Gastrocnemius medialis (tissue), 4 donors: ENCODE measurements around the gene DPP4. TPM values are rescaled to one million over a fixed set of nuclear protein-coding genes. Genes with fewer than 3 reads are reported as not detected.
"Not testable (repeated sequence)": the region's sequence is repeated elsewhere in the genome, so short reads cannot be mapped to it uniquely, and the experiment has no call there.

Experiments used
- ATAC-seq, 2 donors: fragments of 150-250 bp; one replicate each; pipeline ENCODE4 v1.9.1; 2016
- DNase-seq, 2 donors: peaks; one replicate each; pipeline ENCODE4 v3.0.0-alpha.2; 2019
- H3K27ac ChIP-seq, 4 donors: fragments of 200-600 bp; sonication (generic); 1 replicate in 1 of 4; 2 replicates in 3 of 4; pipeline ENCODE4 v1.5.1; 2016 to 2018; ENCODE audit warnings: mild to moderate bottlenecking in 2 of 4, moderate library complexity in 1 of 4
- H3K27me3 ChIP-seq, 3 donors: fragments of 200-600 bp; sonication (generic) in 2 of 3; 1 replicate in 1 of 3; 2 replicates in 2 of 3; pipeline versions ENCODE4 v1.5.1 to v1.6.0; 2016 to 2019; ENCODE audit warnings: mild to moderate bottlenecking in 1 of 3, moderate library complexity in 1 of 3
- H3K36me3 ChIP-seq, 2 donors: fragments of 200-600 bp; sonication (generic) in 1 of 2; one replicate each; pipeline ENCODE4 v1.5.1; 2017 to 2018
- H3K4me1 ChIP-seq, 2 donors: fragments of 200-600 bp; sonication (generic) in 1 of 2; one replicate each; pipeline ENCODE4 v1.5.1; 2016 to 2017; ENCODE audit warnings: mild to moderate bottlenecking in 2 of 2
- H3K4me3 ChIP-seq, 4 donors: fragments of 200-600 bp; sonication (generic) in 3 of 4; 1 replicate in 1 of 4; 2 replicates in 3 of 4; pipeline ENCODE4 v1.5.1; 2016 to 2019; ENCODE audit warnings: mild to moderate bottlenecking in 2 of 4
- H3K9me3 ChIP-seq, 3 donors: fragments of 200-600 bp; sonication (generic) in 2 of 3; 1 replicate in 1 of 3; 2 replicates in 2 of 3; pipeline ENCODE4 v1.5.1; 2016 to 2019
- CTCF ChIP-seq, 5 experiments: fragments of 450-650 bp in 3 of 5; fragments of 200-600 bp in 2 of 5; sonication (generic) in 2 of 5; IDR thresholded peaks in 4 of 5; conservative IDR thresholded peaks in 1 of 5; 1 replicate in 4 of 5; 2 replicates in 1 of 5; pipeline ENCODE4 v1.5.1; 2016 to 2019; ENCODE audit warnings: antibody characterized with exemption in 5 of 5, mild to moderate bottlenecking in 3 of 5, moderate library complexity in 3 of 5
- POLR2A ChIP-seq, 2 donors: fragments of 450-650 bp; IDR thresholded peaks; one replicate each; pipeline ENCODE4 v1.6.1; 2017; ENCODE audit warnings: antibody characterized with exemption in 2 of 2, mild to moderate bottlenecking in 2 of 2, moderate library complexity in 2 of 2
- in situ Hi-C, 4 donors: fragments of 200-750 bp; cut with MboI; loops; one replicate each; pipeline versions ENCODE4 v1.15.0 to v1.8.0; 2017; ENCODE audit warnings: low sequenced_read_pairs in 4 of 4
- intact Hi-C: fragments of 100-400 bp; cut with DNase I; formaldehyde crosslinking; loops from one replicate; pipeline ENCODE4 v1.15.1; 2023; ENCODE audit warnings: low total_unique reads
- total RNA-seq, 4 donors: library from RNA; depleted of rRNA; stranded (reverse); fragments of >200 nt; gene quantifications; one replicate each; pipeline versions ENCODE4 v1.1.0 to v1.2.3, GENCODE V29; 2016

Gene DPP4
- total RNA-seq, 4 donors from 2014 or later = 2.2 to 7.9 (median 3.7) TPM

- H3K9me3 ChIP-seq = no peaks in the 10 kb centered on the region
- no peak for TF ChIP-seq CTCF (IDR thresholded peaks at IDR 0.05 in 4 of 5, conservative IDR thresholded peaks at IDR 0.05 in 1 of 5)
- TF ChIP-seq POLR2A (IDR thresholded peaks at IDR 0.05) = no peak
- ATAC-seq (no peak), DNase-seq (no peak)
- intact Hi-C loops (no loop called here), in situ Hi-C loops (no loop called here)
- H3K27ac ChIP-seq = no peak overlapping the region
- no peak overlapping the region for H3K4me3 ChIP-seq
- H3K4me1 ChIP-seq = no peaks in the 10 kb centered on the region
- no peaks in the 10 kb centered on the region for H3K36me3 ChIP-seq
- no peaks in the 10 kb centered on the region for H3K27me3 ChIP-seq
Observed at GRCh38 chr2:161956738-161957137, 117.3 kb downstream of the DPP4 start.

DNA sequence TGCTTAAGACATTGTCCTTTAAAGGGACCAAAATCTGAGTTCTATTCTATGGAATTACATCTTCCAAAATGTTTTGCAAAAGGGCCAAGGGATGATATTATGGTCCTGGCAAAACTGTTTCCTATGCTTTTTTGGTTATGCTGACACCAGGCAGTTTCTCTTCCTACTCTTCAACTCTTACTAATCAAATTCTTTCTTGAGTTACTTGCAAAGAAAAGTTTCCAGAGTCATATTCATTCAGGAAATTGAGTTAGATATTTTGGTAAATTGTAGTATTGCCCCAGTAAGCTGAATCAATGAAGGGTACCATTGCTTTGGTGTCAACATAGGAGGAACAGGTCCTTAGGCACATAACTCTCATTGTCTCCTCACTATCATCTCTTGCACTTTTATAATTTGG is 118.8 kb downstream of the DPP4 start:
- DNase-seq = no peak
- no peak for TF ChIP-seq POLR2A (IDR thresholded peaks at IDR 0.05)
- no peak for TF ChIP-seq CTCF (IDR thresholded peaks at IDR 0.05 in 4 of 5, conservative IDR thresholded peaks at IDR 0.05 in 1 of 5)
- intact Hi-C loops = no loop called here

GRCh38 chr2:161954103-161954502 is 119.9 kb downstream of the DPP4 start:
- Histone ChIP-seq H3K27me3 (no peaks in the 10 kb centered on the region), H3K36me3 (no peaks in the 10 kb centered on the region), H3K9me3 (no peaks in the 10 kb centered on the region), H3K27ac (no peak overlapping the region), H3K4me3 (no peak overlapping the region), H3K4me1 (no peaks in the 10 kb centered on the region)
- intact Hi-C loops = no loop called here
- ATAC-seq = no peak
- DNase-seq = no peak
- in situ Hi-C loops = no loop called here
- no peak for TF ChIP-seq CTCF (IDR thresholded peaks at IDR 0.05 in 4 of 5, conservative IDR thresholded peaks at IDR 0.05 in 1 of 5)
- TF ChIP-seq POLR2A (IDR thresholded peaks at IDR 0.05) = no peak

More for the DNA sequence above, 118.8 kb downstream of the DPP4 start:
- no peak for ATAC-seq
- H3K9me3 ChIP-seq = no peaks in the 10 kb centered on the region
- H3K4me3 ChIP-seq = no peak overlapping the region
- H3K27ac ChIP-seq = no peak overlapping the region
- in situ Hi-C loops = no loop called here
- H3K36me3 ChIP-seq = no peaks in the 10 kb centered on the region
- H3K27me3 ChIP-seq = no peaks in the 10 kb centered on the region
- H3K4me1 ChIP-seq = no peaks in the 10 kb centered on the region

DNA sequence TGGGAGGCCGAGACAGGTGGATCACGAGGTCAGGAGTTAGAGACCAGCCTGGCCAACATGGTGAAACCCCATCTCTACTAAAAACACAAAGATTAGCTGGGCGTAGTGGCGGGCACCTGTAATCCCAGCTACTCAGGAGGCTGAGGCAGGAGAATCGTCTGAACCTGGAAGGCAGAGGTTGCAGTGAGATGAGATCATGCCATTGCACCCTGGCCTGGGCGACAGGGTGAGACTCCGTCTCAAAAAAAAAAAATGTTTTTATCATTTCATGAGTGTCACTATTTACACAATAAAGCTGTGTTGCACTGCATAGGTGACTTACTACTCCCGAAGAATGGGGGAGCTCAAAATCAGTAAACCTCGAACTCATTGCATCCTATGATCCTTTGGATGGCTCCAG is 120.6 kb downstream of the DPP4 start:
- H3K36me3 ChIP-seq, ATAC-seq, H3K9me3 ChIP-seq, H3K4me1 ChIP-seq, intact Hi-C loops, in situ Hi-C loops, H3K27me3 ChIP-seq, DNase-seq, H3K27ac ChIP-seq, H3K4me3 ChIP-seq: not testable (repeated sequence)

GRCh38 chr2:161952783-161953191 is 121.2 kb downstream of the DPP4 start:
- DNase-seq (no peak), ATAC-seq (no peak)
- Histone ChIP-seq H3K4me3 (no peak overlapping the region), H3K27ac (no peak overlapping the region), H3K36me3 (no peaks in the 10 kb centered on the region), H3K4me1 (no peaks in the 10 kb centered on the region), H3K9me3 (no peaks in the 10 kb centered on the region), H3K27me3 (no peaks in the 10 kb centered on the region)
- in situ Hi-C loops = no loop called here
- intact Hi-C loops = no loop called here
- TF ChIP-seq CTCF (IDR thresholded peaks at IDR 0.05 in 4 of 5, conservative IDR thresholded peaks at IDR 0.05 in 1 of 5) = no peak
- TF ChIP-seq POLR2A (IDR thresholded peaks at IDR 0.05) = no peak
